Measurements from ENCODE around the gene SP2. TPM values are rescaled to one million over a fixed set of nuclear protein-coding genes. Genes with fewer than 3 reads are reported as not detected.

The SP2 gene
- total and polyA plus RNA-seq, 2 of the 13 experiments (the other 11 are each of a cell fraction or from before 2014, with no cell fraction given), result 1.4 to 4.8 TPM

DNA sequence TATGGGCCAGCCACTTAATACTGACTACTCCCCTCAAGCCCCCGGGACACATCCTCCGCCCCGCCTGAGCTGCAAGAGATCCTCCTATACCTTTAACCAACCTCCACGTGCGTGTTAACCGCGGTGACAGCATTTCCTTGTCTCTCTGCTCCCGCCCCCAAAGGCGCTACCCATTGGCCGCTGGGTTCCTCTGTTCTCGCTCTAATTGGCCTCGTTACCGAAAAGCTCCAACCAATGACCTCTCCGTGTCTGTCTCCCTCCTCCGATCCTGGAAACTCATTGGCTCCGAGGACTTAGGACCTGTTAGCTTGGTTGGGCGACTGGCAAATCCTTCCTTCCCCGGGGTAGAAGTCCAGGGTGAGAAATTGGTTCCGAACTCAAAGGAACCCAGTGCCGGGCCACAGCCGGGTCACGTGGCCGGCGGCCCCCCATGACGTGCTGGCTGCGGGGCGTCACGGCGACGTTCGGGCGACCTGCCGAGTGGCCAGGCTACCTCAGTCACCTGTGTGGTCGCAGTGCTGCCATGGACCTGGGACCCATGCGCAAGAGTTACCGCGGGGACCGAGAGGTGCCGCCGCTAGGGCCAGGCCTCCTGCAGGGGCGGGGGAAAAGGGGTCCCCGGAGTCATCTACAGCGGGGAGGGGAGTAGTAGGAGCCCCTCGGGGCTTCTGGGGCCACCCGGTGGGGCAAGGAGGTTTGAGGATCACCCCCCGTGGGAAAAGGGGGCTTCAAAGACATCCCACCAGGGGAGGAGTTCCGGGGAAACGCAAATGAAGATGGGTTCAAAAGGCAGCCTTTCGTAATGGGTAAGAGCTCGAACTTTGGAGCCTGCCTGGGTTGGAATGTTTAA, 45.4 kb downstream of the SP2 start, which contains the start of gene PNPO (continued):
- TF ChIP-seq, protein P1, sequence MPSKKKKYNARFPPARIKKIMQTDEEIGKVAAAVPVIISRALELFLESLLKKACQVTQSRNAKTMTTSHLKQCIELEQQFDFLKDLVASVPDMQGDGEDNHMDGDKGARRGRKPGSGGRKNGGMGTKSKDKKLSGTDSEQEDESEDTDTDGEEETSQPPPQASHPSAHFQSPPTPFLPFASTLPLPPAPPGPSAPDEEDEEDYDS (CRISPR knock-in tag; IDR thresholded peaks at IDR 0.05), result peak; percentile 86
- peak; percentile 99 for TF ChIP-seq ELF4 (CRISPR knock-in tag; IDR thresholded peaks at IDR 0.05; ENCODE audit: borderline replicate concordance)
- TF ChIP-seq, protein P2, sequence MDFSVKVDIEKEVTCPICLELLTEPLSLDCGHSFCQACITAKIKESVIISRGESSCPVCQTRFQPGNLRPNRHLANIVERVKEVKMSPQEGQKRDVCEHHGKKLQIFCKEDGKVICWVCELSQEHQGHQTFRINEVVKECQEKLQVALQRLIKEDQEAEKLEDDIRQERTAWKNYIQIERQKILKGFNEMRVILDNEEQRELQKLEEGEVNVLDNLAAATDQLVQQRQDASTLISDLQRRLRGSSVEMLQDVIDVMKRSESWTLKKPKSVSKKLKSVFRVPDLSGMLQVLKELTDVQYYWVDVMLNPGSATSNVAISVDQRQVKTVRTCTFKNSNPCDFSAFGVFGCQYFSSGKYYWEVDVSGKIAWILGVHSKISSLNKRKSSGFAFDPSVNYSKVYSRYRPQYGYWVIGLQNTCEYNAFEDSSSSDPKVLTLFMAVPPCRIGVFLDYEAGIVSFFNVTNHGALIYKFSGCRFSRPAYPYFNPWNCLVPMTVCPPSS (IDR thresholded peaks at IDR 0.05), result no peak
- no peak; the same call in 1 of the 2 replicates for TF ChIP-seq ZBTB21 (CRISPR knock-in tag; IDR thresholded peaks at IDR 0.05)
- TF ChIP-seq KDM2A (CRISPR knock-in tag; IDR thresholded peaks at IDR 0.05; ENCODE audit: borderline replicate concordance, low read depth), result peak; percentile 81; the same call in 1 of the 2 replicates
- TF ChIP-seq SMARCC2 (IDR thresholded peaks at IDR 0.05), result no peak
- peak; percentile 44; the same call in 1 of the 2 replicates for TF ChIP-seq ZFYVE20 (CRISPR knock-in tag; IDR thresholded peaks at IDR 0.05; ENCODE audit: borderline replicate concordance, low read depth)
- peak; percentile 92; the same call in 1 of the 2 replicates for TF ChIP-seq ZNF674 (CRISPR knock-in tag; IDR thresholded peaks at IDR 0.05; ENCODE audit: low read depth)
- peak; percentile 64; the same call in 1 of the 2 replicates for TF ChIP-seq GPN1 (CRISPR knock-in tag; IDR thresholded peaks at IDR 0.05; ENCODE audit: borderline replicate concordance)
- peak; percentile 34; the same call in 1 of the 2 replicates for TF ChIP-seq ZNF335 (CRISPR knock-in tag; IDR thresholded peaks at IDR 0.05)
- TF ChIP-seq NFIB (CRISPR knock-in tag; IDR thresholded peaks at IDR 0.05; ENCODE audit: borderline replicate concordance), result no peak
- TF ChIP-seq ZNF3 (CRISPR knock-in tag; IDR thresholded peaks at IDR 0.05), result no peak
- TF ChIP-seq, protein P3, sequence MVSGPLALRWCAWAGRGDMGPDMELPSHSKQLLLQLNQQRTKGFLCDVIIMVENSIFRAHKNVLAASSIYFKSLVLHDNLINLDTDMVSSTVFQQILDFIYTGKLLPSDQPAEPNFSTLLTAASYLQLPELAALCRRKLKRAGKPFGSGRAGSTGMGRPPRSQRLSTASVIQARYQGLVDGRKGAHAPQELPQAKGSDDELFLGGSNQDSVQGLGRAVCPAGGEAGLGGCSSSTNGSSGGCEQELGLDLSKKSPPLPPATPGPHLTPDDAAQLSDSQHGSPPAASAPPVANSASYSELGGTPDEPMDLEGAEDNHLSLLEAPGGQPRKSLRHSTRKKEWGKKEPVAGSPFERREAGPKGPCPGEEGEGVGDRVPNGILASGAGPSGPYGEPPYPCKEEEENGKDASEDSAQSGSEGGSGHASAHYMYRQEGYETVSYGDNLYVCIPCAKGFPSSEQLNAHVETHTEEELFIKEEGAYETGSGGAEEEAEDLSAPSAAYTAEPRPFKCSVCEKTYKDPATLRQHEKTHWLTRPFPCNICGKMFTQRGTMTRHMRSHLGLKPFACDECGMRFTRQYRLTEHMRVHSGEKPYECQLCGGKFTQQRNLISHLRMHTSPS (CRISPR knock-in tag; IDR thresholded peaks at IDR 0.05; ENCODE audit: low read depth), result peak; percentile 59; the same call in 1 of the 2 replicates
- TF ChIP-seq ZNF354B (CRISPR knock-in tag; IDR thresholded peaks at IDR 0.05), result peak; percentile 95
- TF ChIP-seq, protein P4, sequence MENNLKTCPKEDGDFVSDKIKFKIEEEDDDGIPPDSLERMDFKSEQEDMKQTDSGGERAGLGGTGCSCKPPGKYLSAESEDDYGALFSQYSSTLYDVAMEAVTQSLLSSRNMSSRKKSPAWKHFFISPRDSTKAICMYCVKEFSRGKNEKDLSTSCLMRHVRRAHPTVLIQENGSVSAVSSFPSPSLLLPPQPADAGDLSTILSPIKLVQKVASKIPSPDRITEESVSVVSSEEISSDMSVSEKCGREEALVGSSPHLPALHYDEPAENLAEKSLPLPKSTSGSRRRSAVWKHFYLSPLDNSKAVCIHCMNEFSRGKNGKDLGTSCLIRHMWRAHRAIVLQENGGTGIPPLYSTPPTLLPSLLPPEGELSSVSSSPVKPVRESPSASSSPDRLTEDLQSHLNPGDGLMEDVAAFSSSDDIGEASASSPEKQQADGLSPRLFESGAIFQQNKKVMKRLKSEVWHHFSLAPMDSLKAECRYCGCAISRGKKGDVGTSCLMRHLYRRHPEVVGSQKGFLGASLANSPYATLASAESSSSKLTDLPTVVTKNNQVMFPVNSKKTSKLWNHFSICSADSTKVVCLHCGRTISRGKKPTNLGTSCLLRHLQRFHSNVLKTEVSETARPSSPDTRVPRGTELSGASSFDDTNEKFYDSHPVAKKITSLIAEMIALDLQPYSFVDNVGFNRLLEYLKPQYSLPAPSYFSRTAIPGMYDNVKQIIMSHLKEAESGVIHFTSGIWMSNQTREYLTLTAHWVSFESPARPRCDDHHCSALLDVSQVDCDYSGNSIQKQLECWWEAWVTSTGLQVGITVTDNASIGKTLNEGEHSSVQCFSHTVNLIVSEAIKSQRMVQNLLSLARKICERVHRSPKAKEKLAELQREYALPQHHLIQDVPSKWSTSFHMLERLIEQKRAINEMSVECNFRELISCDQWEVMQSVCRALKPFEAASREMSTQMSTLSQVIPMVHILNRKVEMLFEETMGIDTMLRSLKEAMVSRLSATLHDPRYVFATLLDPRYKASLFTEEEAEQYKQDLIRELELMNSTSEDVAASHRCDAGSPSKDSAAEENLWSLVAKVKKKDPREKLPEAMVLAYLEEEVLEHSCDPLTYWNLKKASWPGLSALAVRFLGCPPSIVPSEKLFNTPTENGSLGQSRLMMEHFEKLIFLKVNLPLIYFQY (CRISPR knock-in tag; IDR thresholded peaks at IDR 0.05; ENCODE audit: borderline replicate concordance), result peak; percentile 100
- peak; percentile 80 for TF ChIP-seq ZNF780A (CRISPR knock-in tag; IDR thresholded peaks at IDR 0.05)
- peak; percentile 87 for TF ChIP-seq MEIS2 (CRISPR knock-in tag; IDR thresholded peaks at IDR 0.05)
- TF ChIP-seq ZNF263 (CRISPR knock-in tag; IDR thresholded peaks at IDR 0.05), result peak; percentile 67; the same call in 1 of the 2 replicates

Measured in HepG2 (cell line).